GM10847 (cell line): ENCODE measurements around the gene CFAP97D1.

Source experiments
- POLR2A ChIP-seq: IDR thresholded peaks from 2 replicates; pipeline ENCODE4 v1.6.1; 2011; ENCODE audit not compliant: insufficient read length; ENCODE audit errors: extremely low read depth

Gene CFAP97D1

GRCh38 chr17:43809121-43809520 is 28.9 kb downstream of the CFAP97D1 start:
- TF ChIP-seq POLR2A: no peak

- no peak for TF ChIP-seq POLR2A
Observed at GRCh38 chr17:43810226-43810715, 30.0 kb downstream of the CFAP97D1 start.

- TF ChIP-seq POLR2A: no peak
Observed at GRCh38 chr17:43810823-43811222, 30.6 kb downstream of the CFAP97D1 start.

GRCh38 chr17:43812396-43813265 is 32.4 kb downstream of the CFAP97D1 start:
- no peak for TF ChIP-seq POLR2A

GRCh38 chr17:43813386-43813785 is 33.2 kb downstream of the CFAP97D1 start:
- no peak for TF ChIP-seq POLR2A

GRCh38 chr17:43814026-43814425 is 33.8 kb downstream of the CFAP97D1 start:
- no peak for TF ChIP-seq POLR2A

GRCh38 chr17:43814714-43815113 is 34.5 kb downstream of the CFAP97D1 start:
- TF ChIP-seq POLR2A: no peak

- TF ChIP-seq POLR2A: no peak
Observed at GRCh38 chr17:43816336-43817320, 36.4 kb downstream of the CFAP97D1 start.

- no peak for TF ChIP-seq POLR2A
Observed at GRCh38 chr17:43817826-43818225, 37.6 kb downstream of the CFAP97D1 start.

GRCh38 chr17:43818966-43819365 is 38.7 kb downstream of the CFAP97D1 start:
- no peak for TF ChIP-seq POLR2A

- TF ChIP-seq POLR2A: no peak
Observed at GRCh38 chr17:43820759-43821158, 40.5 kb downstream of the CFAP97D1 start.

- no peak for TF ChIP-seq POLR2A
Observed at GRCh38 chr17:43822570-43823190, 42.4 kb downstream of the CFAP97D1 start.

- no peak for TF ChIP-seq POLR2A
Observed at GRCh38 chr17:43823350-43824084, 43.3 kb downstream of the CFAP97D1 start.

- TF ChIP-seq POLR2A: no peak
Observed at GRCh38 chr17:43825567-43825966, 45.3 kb downstream of the CFAP97D1 start.
